HTERT RPE-1 (cell line): ENCODE measurements around the gene IKBKE.

Experiments
- in situ Hi-C: fragments of 300-500 bp; cut with MboI; formaldehyde crosslinking; loops from 4 replicates; pipeline ENCODE4 v1.14.3; 2020; ENCODE audit warnings: low sequenced_read_pairs

The IKBKE gene

GRCh38 chr1:206495011-206495461, 24.8 kb downstream of the IKBKE start:
- in situ Hi-C loops: no loop called here

GRCh38 chr1:206495493-206496046, 25.3 kb downstream of the IKBKE start:
- in situ Hi-C loops: no loop called here

DNA sequence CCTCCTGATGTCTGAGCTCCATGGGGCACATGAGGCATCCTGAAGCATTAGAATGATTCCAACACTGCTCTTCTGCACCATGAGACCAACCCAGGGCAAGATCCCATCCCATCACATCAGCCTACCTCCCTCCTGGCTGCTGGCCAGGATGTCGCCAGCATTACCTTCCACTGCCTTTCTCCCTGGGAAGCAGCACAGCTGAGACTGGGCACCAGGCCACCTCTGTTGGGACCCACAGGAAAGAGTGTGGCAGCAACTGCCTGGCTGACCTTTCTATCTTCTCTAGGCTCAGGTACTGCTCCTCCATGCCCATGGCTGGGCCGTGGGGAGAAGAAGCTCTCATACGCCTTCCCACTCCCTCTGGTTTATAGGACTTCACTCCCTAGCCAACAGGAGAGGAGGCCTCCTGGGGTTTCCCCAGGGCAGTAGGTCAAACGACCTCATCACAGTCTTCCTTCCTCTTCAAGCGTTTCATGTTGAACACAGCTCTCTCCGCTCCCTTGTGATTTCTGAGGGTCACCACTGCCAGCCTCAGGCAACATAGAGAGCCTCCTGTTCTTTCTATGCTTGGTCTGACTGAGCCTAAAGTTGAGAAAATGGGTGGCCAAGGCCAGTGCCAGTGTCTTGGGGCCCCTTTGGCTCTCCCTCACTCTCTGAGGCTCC, 26.0 kb downstream of the IKBKE start:
- in situ Hi-C loops: no loop called here

- in situ Hi-C loops: no loop called here
Observed at GRCh38 chr1:206497363-206497762, 27.1 kb downstream of the IKBKE start.

DNA sequence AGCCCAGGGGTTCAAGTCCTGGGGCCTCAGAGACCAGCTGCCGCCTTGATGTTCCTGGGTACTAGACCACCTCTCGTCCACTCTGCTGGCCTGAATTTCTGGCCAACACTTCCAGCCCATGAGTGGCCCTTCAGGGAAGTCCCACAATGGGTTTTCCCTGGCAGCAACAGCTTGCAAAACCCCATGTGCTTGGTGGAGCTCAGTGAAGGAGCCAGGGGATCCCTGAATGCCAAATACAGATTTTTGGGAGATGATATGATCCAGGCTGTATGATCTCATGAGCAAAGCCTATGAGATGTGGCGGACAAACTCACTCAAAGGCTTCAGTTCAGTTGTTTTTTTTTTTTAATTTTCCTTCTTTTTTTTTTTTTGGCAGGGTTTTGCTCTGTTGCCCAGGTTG, 27.5 kb downstream of the IKBKE start:
- in situ Hi-C loops: no loop called here

- in situ Hi-C loops: no loop called here
Observed at GRCh38 chr1:206498685-206499084, 28.4 kb downstream of the IKBKE start.

GRCh38 chr1:206500046-206500445, 29.8 kb downstream of the IKBKE start:
- in situ Hi-C loops: no loop called here

GRCh38 chr1:206501881-206502280, 31.6 kb downstream of the IKBKE start:
- in situ Hi-C loops: no loop called here

GRCh38 chr1:206502403-206502802, 32.1 kb downstream of the IKBKE start:
- in situ Hi-C loops: no loop called here

- in situ Hi-C loops: no loop called here
Observed at GRCh38 chr1:206502812-206503211, 32.5 kb downstream of the IKBKE start.

DNA sequence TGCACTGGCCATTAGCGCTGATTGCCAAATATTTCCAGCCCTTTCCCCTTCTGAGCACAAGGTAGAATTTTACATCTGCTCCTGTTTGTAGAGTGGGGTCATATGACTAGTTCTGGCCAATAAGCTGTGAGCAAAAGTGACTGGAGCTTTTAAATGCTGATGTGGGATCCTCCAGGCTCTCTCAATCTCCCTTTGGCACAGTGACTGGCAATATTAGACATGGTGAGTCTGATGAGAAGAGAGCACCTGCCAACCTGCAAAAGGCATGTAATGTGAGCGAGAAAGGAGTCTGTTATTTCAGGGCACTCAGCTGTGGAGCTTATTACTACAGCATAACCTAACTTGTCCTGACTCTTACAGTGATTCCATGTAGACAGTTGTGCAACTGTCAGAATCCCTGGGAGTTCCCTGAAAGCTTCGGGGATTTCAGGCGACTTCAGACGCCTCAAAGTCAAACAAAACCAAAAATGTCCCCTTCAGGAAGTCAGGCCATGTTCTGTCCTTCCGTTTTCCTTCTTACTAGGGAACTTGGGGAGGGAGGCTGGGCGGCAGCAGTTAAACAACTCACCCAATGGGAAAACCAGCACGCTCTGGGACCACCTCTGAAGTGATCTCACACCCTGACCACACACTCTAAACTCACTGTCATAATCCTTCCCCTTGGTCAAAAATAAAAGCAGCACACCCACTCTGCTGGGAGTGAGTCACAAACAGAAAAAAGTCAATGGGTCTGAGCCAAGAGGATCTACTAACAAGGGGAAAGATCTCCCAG, 33.5 kb downstream of the IKBKE start:
- in situ Hi-C loops: no loop called here

DNA sequence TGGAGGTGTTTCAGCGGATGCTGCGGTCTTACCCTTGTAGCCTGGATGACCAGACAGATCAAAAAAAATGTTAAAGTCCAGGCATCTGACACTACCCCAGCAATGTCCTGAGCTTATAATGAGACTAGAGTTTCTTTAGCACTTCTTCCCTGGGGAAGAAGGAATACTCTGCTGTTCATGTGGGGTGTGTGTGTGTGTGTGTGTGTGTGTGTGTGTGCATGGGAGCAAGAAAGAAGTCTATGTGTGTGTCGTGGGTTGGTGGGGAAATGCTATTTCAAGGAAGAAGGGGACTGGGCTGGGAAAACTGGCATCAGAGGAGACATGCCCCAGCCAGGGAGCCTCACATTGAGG, 34.1 kb downstream of the IKBKE start:
- in situ Hi-C loops: no loop called here

DNA sequence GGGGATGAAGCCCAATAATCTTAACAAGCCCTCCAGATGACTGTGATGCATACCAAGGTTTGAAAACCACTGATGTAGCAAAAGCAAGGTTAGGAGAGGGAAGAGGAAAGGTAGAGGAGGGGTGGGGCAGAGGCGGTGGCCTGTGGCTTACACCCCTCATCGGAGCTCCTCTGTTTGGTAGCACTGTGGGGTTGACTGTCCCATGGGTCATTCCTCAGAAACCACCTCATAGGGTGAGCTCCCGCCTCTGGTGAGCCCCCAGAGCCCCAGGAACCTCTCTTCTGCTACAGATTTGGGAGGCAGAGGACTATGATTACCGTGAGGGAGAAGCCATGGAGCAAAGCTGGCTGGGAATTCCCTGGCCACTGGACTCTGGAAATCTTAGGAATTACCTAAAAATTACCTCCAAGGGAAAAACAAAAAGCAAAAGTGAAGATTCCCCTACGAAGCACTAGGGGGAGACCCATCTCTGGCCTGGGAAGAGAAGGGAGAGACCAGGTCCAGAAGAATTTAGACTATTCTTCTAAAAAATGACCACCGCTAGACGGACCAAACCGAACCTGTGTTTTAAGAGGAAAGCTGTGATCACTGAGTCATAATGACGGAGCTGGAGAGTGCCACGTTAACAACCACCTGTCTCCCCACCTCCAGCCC, 35.6 kb downstream of the IKBKE start:
- in situ Hi-C loops: no loop called here

- in situ Hi-C loops: no loop called here
Observed at GRCh38 chr1:206506405-206507283, 36.4 kb downstream of the IKBKE start.

GRCh38 chr1:206507284-206508129, 37.2 kb downstream of the IKBKE start, which contains the start of gene RASSF5:
Gene RASSF5, plus strand, starts transcription at chr1:206507531. Its CDS starts 72 bp downstream, at chr1:206507603.
- in situ Hi-C loops: no loop called here

DNA sequence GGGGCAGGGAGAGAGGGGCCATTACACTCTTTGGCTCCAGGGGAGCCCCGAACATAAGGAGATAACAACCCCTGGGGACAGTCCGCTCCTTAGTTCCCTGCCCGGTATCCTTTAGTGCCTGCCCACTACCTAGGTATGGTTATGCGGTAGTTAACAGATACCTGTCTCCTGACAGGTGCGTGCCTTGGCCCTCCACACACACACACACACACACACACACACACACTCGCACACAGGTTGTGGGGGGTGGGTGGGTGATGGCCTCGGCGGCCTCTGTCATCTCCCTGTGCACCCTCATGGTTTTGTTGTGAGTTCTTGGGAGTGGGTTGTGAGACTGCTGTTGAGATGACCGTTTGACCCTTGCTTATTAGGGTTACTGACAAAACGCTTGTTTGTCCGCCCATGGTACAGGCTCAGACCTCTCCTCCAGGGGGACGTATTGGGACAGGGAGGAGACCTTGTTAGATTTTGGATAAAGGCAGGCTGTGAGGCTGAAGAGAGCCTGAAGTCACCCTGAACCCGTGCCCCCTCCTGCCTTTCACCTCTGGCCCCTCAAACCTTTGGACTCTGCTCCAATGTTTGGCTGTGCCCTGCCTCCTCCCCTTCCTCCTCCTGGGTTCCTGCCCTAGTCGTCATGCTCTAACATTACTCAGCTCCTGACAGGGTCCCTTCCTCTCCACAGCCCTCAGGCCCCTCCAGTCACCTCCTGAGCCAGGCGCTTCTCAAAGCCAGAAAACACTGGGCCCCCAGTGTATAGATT, 38.0 kb downstream of the IKBKE start:
- in situ Hi-C loops: no loop called here

DNA sequence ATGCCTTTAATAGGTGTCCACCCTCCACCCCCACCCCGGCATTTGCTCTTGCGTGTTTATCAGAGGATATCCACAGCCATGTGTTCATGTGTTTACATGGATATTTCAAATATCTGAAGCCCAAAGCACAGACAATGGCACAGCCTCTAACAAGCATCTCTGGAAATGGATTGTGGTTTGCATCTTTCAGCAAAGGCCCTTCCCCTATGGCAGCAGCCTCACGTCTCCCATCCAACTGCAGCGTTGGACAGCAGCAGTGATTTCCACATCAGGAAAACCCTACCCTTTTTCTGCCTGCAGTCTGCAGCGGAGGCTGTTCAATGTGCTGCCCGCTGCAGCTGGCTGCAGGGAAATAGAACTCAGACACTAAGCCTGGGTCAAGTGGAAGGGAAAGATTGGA, 38.7 kb downstream of the IKBKE start:
- in situ Hi-C loops: no loop called here

DNA sequence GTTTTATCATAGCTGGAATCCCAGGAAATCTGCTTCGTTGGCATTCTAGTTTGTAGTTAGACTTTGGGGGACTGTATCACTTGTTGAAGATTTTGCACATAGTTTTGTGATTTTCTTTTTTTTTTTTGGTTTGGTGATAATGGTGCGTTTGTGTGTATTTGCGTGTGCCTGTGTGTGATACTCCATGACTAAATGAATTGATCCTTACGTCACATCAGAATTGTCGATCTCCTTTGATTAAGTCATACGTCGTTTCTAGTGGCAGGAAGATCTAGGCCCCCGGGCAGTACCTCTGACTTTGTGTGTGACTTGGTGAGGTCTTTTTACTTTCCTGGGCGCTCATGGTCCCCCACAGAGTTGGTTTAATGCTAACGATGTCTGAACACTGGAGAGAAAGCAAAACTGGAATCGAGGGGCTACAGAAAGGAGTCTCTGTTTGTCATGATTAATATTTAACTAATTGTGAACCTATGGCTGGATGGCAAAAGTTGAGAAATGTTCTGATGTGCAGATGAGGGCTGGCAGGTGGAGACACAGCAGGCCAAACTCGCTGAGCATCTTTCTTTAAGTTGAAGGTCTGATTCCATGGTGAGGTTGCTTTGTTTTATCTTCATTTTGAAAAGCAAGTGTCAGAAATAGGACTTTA, 39.5 kb downstream of the IKBKE start:
- in situ Hi-C loops: no loop called here

- in situ Hi-C loops: no loop called here
Observed at GRCh38 chr1:206510371-206510770, 40.1 kb downstream of the IKBKE start.
